Skeletal muscle cell (primary cell): ENCODE results near the gene ATF6.
"Not testable (repeated sequence)": the region's sequence is repeated elsewhere in the genome, so short reads cannot be mapped to it uniquely, and the experiment has no call there.

Experiments
- DNase-seq: peaks from one replicate; pipeline ENCODE4 v3.0.0-alpha.2; 2010; ENCODE audit warnings: low read depth
- H3K4me3 ChIP-seq: 2 replicates; pipeline ENCODE4 v1.5.1; 2011; ENCODE audit warnings: low read depth, mild to moderate bottlenecking, control low read depth, low read length, moderate library complexity

Gene ATF6

GRCh38 chr1:161731981-161732718, 34.0 kb upstream of the ATF6 start:
- no peak overlapping the region for H3K4me3 ChIP-seq
- no peak for DNase-seq

- peak; percentile 89 for DNase-seq
- no peak overlapping the region for H3K4me3 ChIP-seq
Measured at GRCh38 chr1:161733526-161733925, 32.6 kb upstream of the ATF6 start.

GRCh38 chr1:161735837-161736236, 30.3 kb upstream of the ATF6 start:
- no peak for DNase-seq

GRCh38 chr1:161736335-161736969, 29.7 kb upstream of the ATF6 start:
- DNase-seq: no peak
- H3K4me3 ChIP-seq: no peak overlapping the region

More at GRCh38 chr1:161735837-161736236, 30.3 kb upstream of the ATF6 start:
- H3K4me3 ChIP-seq: no peak overlapping the region

GRCh38 chr1:161737625-161738024, 28.5 kb upstream of the ATF6 start:
- no peak for DNase-seq
- no peak overlapping the region for H3K4me3 ChIP-seq

GRCh38 chr1:161738627-161739287, 27.4 kb upstream of the ATF6 start:
- DNase-seq: no peak
- no peak overlapping the region for H3K4me3 ChIP-seq

- H3K4me3 ChIP-seq: no peak overlapping the region
- no peak for DNase-seq
Measured at GRCh38 chr1:161739865-161740566, 26.1 kb upstream of the ATF6 start.

- no peak for DNase-seq
- no peak overlapping the region for H3K4me3 ChIP-seq
Measured at GRCh38 chr1:161740921-161741320, 25.2 kb upstream of the ATF6 start.

- no peak overlapping the region for H3K4me3 ChIP-seq
- no peak for DNase-seq
Measured at GRCh38 chr1:161743231-161743630, 22.9 kb upstream of the ATF6 start.

GRCh38 chr1:161747801-161748200, 18.3 kb upstream of the ATF6 start:
- no peak overlapping the region for H3K4me3 ChIP-seq
- DNase-seq: no peak

- H3K4me3 ChIP-seq: peak within 1 kb of the TSS; percentile 94
- DNase-seq: peak; percentile 89
Measured at GRCh38 chr1:161749509-161750407, 16.4 kb upstream of the ATF6 start, which contains the start of gene DUSP12. Gene DUSP12, plus strand, starts transcription at chr1:161749786. Its CDS starts 16 bp downstream, at chr1:161749802.

GRCh38 chr1:161763522-161764098, 2.5 kb upstream of the ATF6 start:
- H3K4me3 ChIP-seq: no peak overlapping the region
- no peak for DNase-seq

GRCh38 chr1:161768461-161768860, 2.3 kb downstream of the ATF6 start:
- no peak for DNase-seq
- no peak overlapping the region for H3K4me3 ChIP-seq

- DNase-seq: no peak
Measured at GRCh38 chr1:161768986-161769672, 3.0 kb downstream of the ATF6 start.

GRCh38 chr1:161769673-161770045, 3.5 kb downstream of the ATF6 start:
- not testable (repeated sequence) for H3K4me3 ChIP-seq, DNase-seq

More at GRCh38 chr1:161768986-161769672, 3.0 kb downstream of the ATF6 start:
- H3K4me3 ChIP-seq: no peak overlapping the region

- no peak for DNase-seq
- no peak overlapping the region for H3K4me3 ChIP-seq
Measured at GRCh38 chr1:161770250-161770649, 4.1 kb downstream of the ATF6 start.

- DNase-seq: no peak
- H3K4me3 ChIP-seq: no peak overlapping the region
Measured at GRCh38 chr1:161771161-161771560, 5.0 kb downstream of the ATF6 start.

- no peak for DNase-seq
- H3K4me3 ChIP-seq: no peak overlapping the region
Measured at GRCh38 chr1:161771973-161772372, 5.9 kb downstream of the ATF6 start.
